ENCODE data around the gene TMEM258. TPM values are rescaled to one million over a fixed set of nuclear protein-coding genes. Genes with fewer than 3 reads are reported as not detected.

The TMEM258 gene
- total and polyA plus RNA-seq, 9 of the 15 experiments (the other 6 are each of a cell fraction or from before 2014, with no cell fraction given): 97.2 to 856 (median 231) TPM

DNA sequence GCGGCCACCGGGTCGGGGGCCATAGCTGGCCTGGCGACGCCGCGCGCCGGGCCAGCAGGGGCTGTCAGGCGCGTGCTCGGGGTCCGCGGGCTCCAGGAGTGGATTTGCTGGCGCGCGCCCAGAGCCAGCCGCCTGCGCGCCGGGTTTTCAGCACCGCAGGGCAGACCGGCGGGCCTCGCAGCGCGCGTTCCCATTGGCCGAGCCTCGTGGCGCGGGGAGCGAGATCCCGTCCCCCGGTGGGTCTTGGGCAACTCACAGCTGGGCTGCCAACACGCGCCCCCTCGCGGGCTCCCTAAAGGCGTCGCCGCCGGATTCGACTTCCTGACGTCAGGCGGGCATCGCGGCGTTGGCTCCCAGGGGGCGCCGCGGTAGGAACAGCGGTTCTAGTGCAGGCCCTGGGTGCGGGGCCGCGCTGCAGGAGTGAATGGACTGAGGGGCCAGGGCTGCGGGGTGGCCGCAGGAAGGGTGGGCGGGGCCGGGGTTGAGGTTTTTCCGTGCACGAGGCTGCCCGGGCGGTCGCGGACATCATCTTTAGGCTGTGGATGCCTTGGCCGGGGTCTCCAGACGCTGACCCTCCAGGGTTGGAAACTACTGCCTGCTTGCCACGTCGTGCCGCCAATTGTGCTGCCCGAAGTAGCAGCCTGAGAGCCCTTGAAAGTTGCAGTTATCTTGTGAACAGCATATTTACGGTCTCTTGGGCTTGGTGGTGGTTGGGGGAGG is 24.5 kb upstream of the TMEM258 start, which contains the start of gene FADS1 (continued):
- TF ChIP-seq CBX5 (IDR thresholded peaks at IDR 0.05; ENCODE audit: borderline replicate concordance, low read depth) (no peak), TGIF2 (CRISPR knock-in tag; IDR thresholded peaks at IDR 0.05) (0 out of 2 replicates have a peak, but pooled peaks have one; percentile 68), NCOA2 (IDR thresholded peaks at IDR 0.05; ENCODE audit: partially characterized antibody in 2 of 2) (no peak), ZNF134 (CRISPR knock-in tag; conservative IDR thresholded peaks at IDR 0.05) (0 out of 2 replicates have a peak, but pooled peaks have one; percentile 13), RNF2 (IDR thresholded peaks at IDR 0.05) (peak; percentile 60), ZNF175 (CRISPR knock-in tag; IDR thresholded peaks at IDR 0.05; ENCODE audit: low read depth) (peak; percentile 71; the same call in 1 of the 2 replicates), JUN (IDR thresholded peaks at IDR 0.05; ENCODE audit: borderline replicate concordance, low read depth, low read length) (peak; percentile 40; the same call in 1 of the 2 replicates), JUN (CRISPR knock-in tag; IDR thresholded peaks at IDR 0.05; ENCODE audit: borderline replicate concordance) (0 out of 2 replicates have a peak, but pooled peaks have one; percentile 12), KDM2B (CRISPR knock-in tag; IDR thresholded peaks at IDR 0.05) (no peak), HMGN3 (IDR thresholded peaks at IDR 0.05; ENCODE audit: borderline replicate concordance, extremely low read depth, insufficient read length, low read depth, low read length) (peak; percentile 83), XRCC5 (IDR thresholded peaks at IDR 0.05; ENCODE audit: low read depth, low read length) (peak; percentile 82; the same call in 1 of the 2 replicates)
- TF ChIP-seq, protein P1, sequence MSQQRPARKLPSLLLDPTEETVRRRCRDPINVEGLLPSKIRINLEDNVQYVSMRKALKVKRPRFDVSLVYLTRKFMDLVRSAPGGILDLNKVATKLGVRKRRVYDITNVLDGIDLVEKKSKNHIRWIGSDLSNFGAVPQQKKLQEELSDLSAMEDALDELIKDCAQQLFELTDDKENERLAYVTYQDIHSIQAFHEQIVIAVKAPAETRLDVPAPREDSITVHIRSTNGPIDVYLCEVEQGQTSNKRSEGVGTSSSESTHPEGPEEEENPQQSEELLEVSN (IDR thresholded peaks at IDR 0.05; ENCODE audit: borderline replicate concordance in 1 of 2, extremely low read depth in 1 of 2, insufficient read depth in 1 of 2, insufficient read length in 1 of 2, low read depth in 1 of 2, low read length in 1 of 2, poor library complexity in 1 of 2, severe bottlenecking in 1 of 2): peak; percentile 90 to 91
- TF ChIP-seq, protein P2, sequence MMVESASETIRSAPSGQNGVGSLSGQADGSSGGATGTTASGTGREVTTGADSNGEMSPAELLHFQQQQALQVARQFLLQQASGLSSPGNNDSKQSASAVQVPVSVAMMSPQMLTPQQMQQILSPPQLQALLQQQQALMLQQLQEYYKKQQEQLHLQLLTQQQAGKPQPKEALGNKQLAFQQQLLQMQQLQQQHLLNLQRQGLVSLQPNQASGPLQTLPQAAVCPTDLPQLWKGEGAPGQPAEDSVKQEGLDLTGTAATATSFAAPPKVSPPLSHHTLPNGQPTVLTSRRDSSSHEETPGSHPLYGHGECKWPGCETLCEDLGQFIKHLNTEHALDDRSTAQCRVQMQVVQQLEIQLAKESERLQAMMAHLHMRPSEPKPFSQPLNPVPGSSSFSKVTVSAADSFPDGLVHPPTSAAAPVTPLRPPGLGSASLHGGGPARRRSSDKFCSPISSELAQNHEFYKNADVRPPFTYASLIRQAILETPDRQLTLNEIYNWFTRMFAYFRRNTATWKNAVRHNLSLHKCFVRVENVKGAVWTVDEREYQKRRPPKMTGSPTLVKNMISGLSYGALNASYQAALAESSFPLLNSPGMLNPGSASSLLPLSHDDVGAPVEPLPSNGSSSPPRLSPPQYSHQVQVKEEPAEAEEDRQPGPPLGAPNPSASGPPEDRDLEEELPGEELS (CRISPR knock-in tag; IDR thresholded peaks at IDR 0.05; ENCODE audit: borderline replicate concordance): peak; percentile 88; the same call in 1 of the 2 replicates
- TF ChIP-seq, protein P3, sequence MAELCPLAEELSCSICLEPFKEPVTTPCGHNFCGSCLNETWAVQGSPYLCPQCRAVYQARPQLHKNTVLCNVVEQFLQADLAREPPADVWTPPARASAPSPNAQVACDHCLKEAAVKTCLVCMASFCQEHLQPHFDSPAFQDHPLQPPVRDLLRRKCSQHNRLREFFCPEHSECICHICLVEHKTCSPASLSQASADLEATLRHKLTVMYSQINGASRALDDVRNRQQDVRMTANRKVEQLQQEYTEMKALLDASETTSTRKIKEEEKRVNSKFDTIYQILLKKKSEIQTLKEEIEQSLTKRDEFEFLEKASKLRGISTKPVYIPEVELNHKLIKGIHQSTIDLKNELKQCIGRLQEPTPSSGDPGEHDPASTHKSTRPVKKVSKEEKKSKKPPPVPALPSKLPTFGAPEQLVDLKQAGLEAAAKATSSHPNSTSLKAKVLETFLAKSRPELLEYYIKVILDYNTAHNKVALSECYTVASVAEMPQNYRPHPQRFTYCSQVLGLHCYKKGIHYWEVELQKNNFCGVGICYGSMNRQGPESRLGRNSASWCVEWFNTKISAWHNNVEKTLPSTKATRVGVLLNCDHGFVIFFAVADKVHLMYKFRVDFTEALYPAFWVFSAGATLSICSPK (IDR thresholded peaks at IDR 0.05; ENCODE audit: borderline replicate concordance): no peak
- TF ChIP-seq, protein P4, sequence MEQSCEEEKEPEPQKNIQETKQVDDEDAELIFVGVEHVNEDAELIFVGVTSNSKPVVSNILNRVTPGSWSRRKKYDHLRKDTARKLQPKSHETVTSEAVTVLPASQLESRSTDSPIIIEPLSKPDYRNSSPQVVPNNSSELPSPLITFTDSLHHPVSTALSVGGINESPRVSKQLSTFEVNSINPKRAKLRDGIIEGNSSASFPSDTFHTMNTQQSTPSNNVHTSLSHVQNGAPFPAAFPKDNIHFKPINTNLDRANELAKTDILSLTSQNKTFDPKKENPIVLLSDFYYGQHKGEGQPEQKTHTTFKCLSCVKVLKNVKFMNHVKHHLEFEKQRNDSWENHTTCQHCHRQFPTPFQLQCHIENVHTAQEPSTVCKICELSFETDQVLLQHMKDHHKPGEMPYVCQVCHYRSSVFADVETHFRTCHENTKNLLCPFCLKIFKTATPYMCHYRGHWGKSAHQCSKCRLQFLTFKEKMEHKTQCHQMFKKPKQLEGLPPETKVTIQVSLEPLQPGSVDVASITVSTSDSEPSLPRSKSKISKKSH (CRISPR knock-in tag; IDR thresholded peaks at IDR 0.05): no peak

Data from K562 (cell line).